Measurements from ENCODE around the gene UNC45B. TPM values are rescaled to one million over a fixed set of nuclear protein-coding genes. Genes with fewer than 3 reads are reported as not detected.

The UNC45B gene
- total and polyA plus RNA-seq, 2 of the 8 experiments (the other 6 are each of a cell fraction or from before 2014, with no cell fraction given) = 0.06 to 0.15 TPM

DNA sequence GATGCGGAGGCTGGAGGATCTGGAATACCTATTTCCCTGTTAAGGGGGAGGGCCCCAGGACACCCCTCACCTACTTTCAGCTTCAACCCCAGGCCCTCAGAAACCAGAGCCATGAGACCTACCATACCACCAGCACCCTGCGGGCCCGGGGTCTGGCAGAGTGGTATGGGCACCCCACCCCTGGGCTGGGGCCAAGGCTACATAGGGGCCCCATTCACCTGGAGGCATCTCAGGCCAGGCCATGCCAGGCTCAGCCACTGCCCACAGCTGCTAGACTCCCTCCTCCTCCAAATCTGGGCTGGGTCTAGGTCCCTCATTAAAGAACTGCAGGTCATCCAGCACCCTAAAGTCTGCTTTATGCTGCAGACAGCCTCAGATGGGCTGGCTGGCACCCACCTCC, 17.2 kb upstream of the UNC45B start:
- H2BK120ac ChIP-seq (replicated peaks; ENCODE audit: low read depth, low read length) = no peak overlapping the region
- H2AFZ ChIP-seq (ENCODE audit: low read length) = no peak overlapping the region
- H3K23me2 ChIP-seq (ENCODE audit: low read depth, low read length) = no peaks in the 10 kb centered on the region
- peaks cover 29 to 45% (median 41%) of the 10 kb centered on the region in 4 experiments for H3K36me3 ChIP-seq (ENCODE audit: control insufficient read depth in 2 of 4, insufficient read depth in 4 of 4, low read length in 3 of 4)
- H3K27me3 ChIP-seq (replicated peaks in 1 of 4; ENCODE audit: control insufficient read depth in 3 of 4, extremely low read depth in 1 of 4, insufficient read depth in 3 of 4, low read length in 3 of 4) = peaks cover 0 to 2% (median 0%) of the 10 kb centered on the region in 4 experiments; a peak in 2 of 7 replicates
- no peaks in the 10 kb centered on the region for H3K79me1 ChIP-seq (ENCODE audit: low read depth, low read length)
- no peak for TF ChIP-seq CREB1 (IDR thresholded peaks at IDR 0.05)
- TF ChIP-seq GTF2F1 (IDR thresholded peaks at IDR 0.05; ENCODE audit: borderline replicate concordance, low read depth, low read length) = no peak
- no peak for TF ChIP-seq EZH2 (IDR thresholded peaks at IDR 0.05; ENCODE audit: low read depth, low read length, severe bottlenecking)
- TF ChIP-seq RXRA (IDR thresholded peaks at IDR 0.05; ENCODE audit: insufficient read depth, low read depth, low read length) = no peak
- TF ChIP-seq TCF12 (IDR thresholded peaks at IDR 0.05; ENCODE audit: low read depth, low read length) = no peak
- no peak for TF ChIP-seq RBBP5 (IDR thresholded peaks at IDR 0.05; ENCODE audit: borderline replicate concordance, low read depth, low read length)
- TF ChIP-seq, protein P1, sequence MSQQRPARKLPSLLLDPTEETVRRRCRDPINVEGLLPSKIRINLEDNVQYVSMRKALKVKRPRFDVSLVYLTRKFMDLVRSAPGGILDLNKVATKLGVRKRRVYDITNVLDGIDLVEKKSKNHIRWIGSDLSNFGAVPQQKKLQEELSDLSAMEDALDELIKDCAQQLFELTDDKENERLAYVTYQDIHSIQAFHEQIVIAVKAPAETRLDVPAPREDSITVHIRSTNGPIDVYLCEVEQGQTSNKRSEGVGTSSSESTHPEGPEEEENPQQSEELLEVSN (IDR thresholded peaks at IDR 0.05) = no peak
- TF ChIP-seq YY1 (IDR thresholded peaks at IDR 0.05; ENCODE audit: low read depth, low read length) = no peak
- H3K4ac ChIP-seq (replicated peaks; ENCODE audit: insufficient read length, low read depth, low read length) = no peak overlapping the region
- POLR2A ChIA-PET (ENCODE audit: partially characterized antibody) = interaction anchor here (0.6 to 7.5 kb wide), 12 partner anchors 9 to 172 kb away, joined by 3 to 84 read pairs (median 3); partner anchors contain the start of genes FNDC8, NLE1 and RAD51D
- DNase-seq (ENCODE audit: low read depth in 1 of 2, low spot score in 2 of 2) (no peak), FAIRE-seq (no peak)
- H4K20me1 ChIP-seq (replicated peaks in 1 of 2; ENCODE audit: control insufficient read depth in 1 of 2, insufficient read depth in 2 of 2, low read length in 2 of 2) = peaks cover 5 to 23% of the 10 kb centered on the region in 2 experiments
- no peak overlapping the region for H2BK20ac ChIP-seq (ENCODE audit: low read length)
- no peak overlapping the region for H2BK15ac ChIP-seq (ENCODE audit: low read length)
- H3K4me2 ChIP-seq (ENCODE audit: insufficient read depth in 1 of 2, low read depth in 2 of 2, low read length in 2 of 2) = no peak overlapping the region
- H4K5ac ChIP-seq (ENCODE audit: insufficient read length, low read depth, low read length) = no peak overlapping the region
- peaks cover 0 to 3% of the 10 kb centered on the region in 2 experiments; a peak in 1 of 4 replicates for H3K9me3 ChIP-seq (ENCODE audit: insufficient read depth in 2 of 2, low read depth in 1 of 2, low read length in 1 of 2)
- no peak overlapping the region for H3K18ac ChIP-seq (ENCODE audit: extremely low read depth, low read length)
- H3K4me3 ChIP-seq (ENCODE audit: extremely low read depth in 1 of 4, insufficient read depth in 2 of 4, low read depth in 3 of 4, low read length in 4 of 4) = no peak overlapping the region
- CTCF ChIA-PET (ENCODE audit: partially characterized antibody) = interaction anchor here (0.9 to 1.1 kb wide), 3 partner anchors 11 to 132 kb away, joined by 3 to 4 read pairs (median 3); partner anchors contain the start of genes NLE1 and RAD51D
- no peaks in the 10 kb centered on the region for H3K4me1 ChIP-seq (replicated peaks in 1 of 4; ENCODE audit: control insufficient read depth in 3 of 4, insufficient read depth in 4 of 4, low read length in 3 of 4)
- H3K23ac ChIP-seq (ENCODE audit: insufficient read length) = no peak overlapping the region
- H3K79me2 ChIP-seq (ENCODE audit: control insufficient read depth in 1 of 2, insufficient read depth in 2 of 2, low read length in 2 of 2) = no peaks in the 10 kb centered on the region
- no peak overlapping the region for H3K27ac ChIP-seq (ENCODE audit: low read depth, low read length)
- no peak overlapping the region for H2AK5ac ChIP-seq (ENCODE audit: low read depth, low read length)
- no peak overlapping the region for H2BK12ac ChIP-seq (ENCODE audit: low read depth, low read length)
- 100% methylated on average over 3 of the region's 3 CpGs; no CpG with 5 or more reads in 1 of the 2 experiments for WGBS, 2 experiments (ENCODE audit: extremely low coverage in 1 of 2, insufficient coverage in 1 of 2, insufficient read length in 1 of 2, insufficient replicate concordance in 2 of 2, low coverage in 1 of 2, low lambda C conversion rate in 2 of 2, missing lambda C conversion rate in 1 of 2)
- no peak overlapping the region for H4K91ac ChIP-seq (replicated peaks; ENCODE audit: insufficient read length, low read length)
- H3K14ac ChIP-seq (ENCODE audit: insufficient read length) = no peak overlapping the region
- no peak overlapping the region for H3K56ac ChIP-seq (replicated peaks; ENCODE audit: insufficient read length, low read depth, low read length)
- H2BK5ac ChIP-seq (ENCODE audit: low read depth, low read length) = no peak overlapping the region
- no peak overlapping the region for H4K8ac ChIP-seq (ENCODE audit: extremely low read depth, insufficient read depth, low read length)
- H3K9ac ChIP-seq (replicated peaks in 1 of 4; ENCODE audit: extremely low read depth in 1 of 4, low read depth in 3 of 4, low read length in 3 of 4) = no peak overlapping the region
